ENCODE data around the gene GMPR2.

GRCh38 chr14:24216345-24216699, 16.4 kb upstream of the GMPR2 start:
- TF ChIP-seq CTCF (IDR thresholded peaks at IDR 0.05; ENCODE audit: insufficient read depth, low read length) = no peak
- no peak for TF ChIP-seq REST (IDR thresholded peaks at IDR 0.05; ENCODE audit: insufficient replicate concordance, low read depth)
- TF ChIP-seq POLR2AphosphoS5 (IDR thresholded peaks at IDR 0.05; ENCODE audit: low read depth) = no peak
- no peak for TF ChIP-seq GABPA (IDR thresholded peaks at IDR 0.05; ENCODE audit: low read depth)

Data from HL-60 (cell line).